Lower leg skin (tissue), 3 donors: ENCODE data around the gene SERPINI1.

Source experiments
- POLR2A ChIP-seq, 2 donors: fragments of 450-650 bp; IDR thresholded peaks; one replicate each; pipeline ENCODE4 v1.6.1; 2016 to 2017; ENCODE audit warnings: antibody characterized with exemption in 2 of 2, mild to moderate bottlenecking in 1 of 2, moderate library complexity in 1 of 2
- TF ChIP-seq, protein P1 (sequence below), 3 donors: fragments of 450-650 bp; IDR thresholded peaks; one replicate each; pipeline ENCODE4 v1.5.1; 2016; ENCODE audit warnings: antibody characterized with exemption in 3 of 3, mild to moderate bottlenecking in 3 of 3, moderate library complexity in 2 of 3

DNA sequence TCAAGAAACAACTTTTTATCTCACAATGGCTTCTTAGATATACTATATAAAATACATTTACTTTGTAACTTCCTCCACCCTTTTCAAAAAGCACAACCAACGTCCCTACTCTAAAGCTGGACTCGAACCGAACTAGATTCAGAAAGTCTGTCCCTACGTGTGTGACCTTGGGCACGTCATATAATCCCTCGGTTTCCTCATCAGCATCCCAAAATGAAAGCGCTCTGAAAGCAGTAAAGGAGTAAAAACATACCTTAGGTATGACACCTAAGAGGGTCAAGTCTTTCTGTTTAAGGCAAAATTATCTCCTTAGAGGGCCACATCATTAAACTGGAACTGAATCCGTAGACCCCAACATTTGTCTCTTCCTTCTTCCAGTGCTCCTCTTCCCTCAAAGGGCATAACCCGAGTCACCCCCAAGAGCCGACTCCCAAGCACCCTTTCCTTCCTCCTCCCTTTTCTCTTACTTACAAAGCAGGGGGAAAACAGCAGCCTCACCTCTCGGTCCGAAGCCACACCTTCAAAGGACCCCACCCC, 1.5 kb upstream of the SERPINI1 start:
- TF ChIP-seq, protein P1, sequence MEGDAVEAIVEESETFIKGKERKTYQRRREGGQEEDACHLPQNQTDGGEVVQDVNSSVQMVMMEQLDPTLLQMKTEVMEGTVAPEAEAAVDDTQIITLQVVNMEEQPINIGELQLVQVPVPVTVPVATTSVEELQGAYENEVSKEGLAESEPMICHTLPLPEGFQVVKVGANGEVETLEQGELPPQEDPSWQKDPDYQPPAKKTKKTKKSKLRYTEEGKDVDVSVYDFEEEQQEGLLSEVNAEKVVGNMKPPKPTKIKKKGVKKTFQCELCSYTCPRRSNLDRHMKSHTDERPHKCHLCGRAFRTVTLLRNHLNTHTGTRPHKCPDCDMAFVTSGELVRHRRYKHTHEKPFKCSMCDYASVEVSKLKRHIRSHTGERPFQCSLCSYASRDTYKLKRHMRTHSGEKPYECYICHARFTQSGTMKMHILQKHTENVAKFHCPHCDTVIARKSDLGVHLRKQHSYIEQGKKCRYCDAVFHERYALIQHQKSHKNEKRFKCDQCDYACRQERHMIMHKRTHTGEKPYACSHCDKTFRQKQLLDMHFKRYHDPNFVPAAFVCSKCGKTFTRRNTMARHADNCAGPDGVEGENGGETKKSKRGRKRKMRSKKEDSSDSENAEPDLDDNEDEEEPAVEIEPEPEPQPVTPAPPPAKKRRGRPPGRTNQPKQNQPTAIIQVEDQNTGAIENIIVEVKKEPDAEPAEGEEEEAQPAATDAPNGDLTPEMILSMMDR (IDR thresholded peaks at IDR 0.05): no peak
- TF ChIP-seq POLR2A (IDR thresholded peaks at IDR 0.05): no peak
